Spleen (tissue), 11 donors: ENCODE data around the gene PBX1. TPM values are rescaled to one million over a fixed set of nuclear protein-coding genes. Genes with fewer than 3 reads are reported as not detected.

Source experiments
- DNase-seq: peaks from one replicate; pipeline ENCODE4 v3.0.0-alpha.2; 2020
- H3K27ac ChIP-seq, 8 donors: fragments of 200-600 bp; sonication (generic) in 7 of 8; 1 replicate in 4 of 8; 2 replicates in 4 of 8; pipeline versions ENCODE4 v1.5.0 to v1.8.0; 2016 to 2021; ENCODE audit warnings: inconsistent platforms in 4 of 8, mild to moderate bottlenecking in 4 of 8, moderate library complexity in 1 of 8
- H3K27me3 ChIP-seq, 7 donors: fragments of 200-600 bp; sonication (generic) in 6 of 7; replicated peaks in 1 of 7; 1 replicate in 4 of 7; 2 replicates in 3 of 7; pipeline versions ENCODE4 v1.5.0 to v1.8.0; 2016 to 2021; ENCODE audit warnings: inconsistent platforms in 3 of 7, mild to moderate bottlenecking in 1 of 7
- H3K36me3 ChIP-seq, 6 donors: fragments of 200-600 bp; sonication (generic) in 5 of 6; 1 replicate in 4 of 6; 2 replicates in 2 of 6; pipeline versions ENCODE4 v1.5.0 to v1.8.0; 2016 to 2021; ENCODE audit warnings: inconsistent platforms in 2 of 6
- H3K4me1 ChIP-seq, 6 donors: fragments of 200-600 bp; sonication (generic) in 5 of 6; 1 replicate in 3 of 6; 2 replicates in 3 of 6; pipeline versions ENCODE4 v1.5.0 to v1.8.0; 2016 to 2021; ENCODE audit warnings: inconsistent platforms in 3 of 6
- H3K4me3 ChIP-seq, 8 donors: fragments of 200-600 bp; sonication (generic) in 7 of 8; 1 replicate in 4 of 8; 2 replicates in 4 of 8; pipeline versions ENCODE4 v1.5.0 to v1.8.0; 2016 to 2021; ENCODE audit warnings: inconsistent platforms in 4 of 8, mild to moderate bottlenecking in 4 of 8, moderate library complexity in 2 of 8
- H3K9me3 ChIP-seq, 8 donors: fragments of 200-600 bp; sonication (generic) in 7 of 8; 1 replicate in 4 of 8; 2 replicates in 4 of 8; pipeline versions ENCODE4 v1.5.0 to v1.8.0; 2016 to 2021; ENCODE audit warnings: inconsistent platforms in 4 of 8
- POLR2A ChIP-seq, 3 donors: fragments of 450-650 bp; IDR thresholded peaks; one replicate each; pipeline ENCODE4 v1.5.1; 2017; ENCODE audit warnings: antibody characterized with exemption in 3 of 3, mild to moderate bottlenecking in 1 of 3
- POLR2AphosphoS5 ChIP-seq, 3 donors: sonication (generic); formaldehyde crosslinking; IDR thresholded peaks; one replicate each; pipeline ENCODE4 v1.5.1; 2017; ENCODE audit warnings: antibody characterized with exemption in 3 of 3
- WGBS, 5 donors: extraction: QIAGEN DNeasy Blood & Tissue Kit in 3 of 5; methylation state at CpG; one replicate each; pipeline versions ENCODE4 v1.1.5 to v1.1.7; 2013 to 2018; 5-methylcytosine and 5-hydroxymethylcytosine counted together
- intact Hi-C: fragments of 100-400 bp; cut with DNase I; formaldehyde crosslinking; loops from one replicate; pipeline ENCODE4 v1.15.0; 2023; ENCODE audit warnings: low total_unique reads
- polyA plus RNA-seq, 3 donors: library from polyadenylated mRNA; stranded (reverse); fragments of 200-250 nt; gene quantifications; one replicate each; pipeline ENCODE4 v1.2.1, GENCODE V29; 2013
- total RNA-seq, 7 donors: library from RNA; depleted of rRNA in 3 of 7; stranded (reverse); fragments of >200 nt in 3 of 7; fragmentation: NEBNext Ultra II Directional in 4 of 7; extraction: Animal tissue kit (Norgen Biotek cat#: 25700) in 4 of 7; gene quantifications; one replicate each; pipeline versions ENCODE4 v1.1.0 to v1.2.1, GENCODE V29; 2016 to 2021
- TF ChIP-seq, protein P1 (sequence below), 11 experiments: fragments of 200-600 bp in 7 of 11; fragments of 450-650 bp in 4 of 11; sonication (generic) in 4 of 11; IDR thresholded peaks in 8 of 11; conservative IDR thresholded peaks in 3 of 11; 1 replicate in 7 of 11; 2 replicates in 4 of 11; pipeline versions ENCODE4 v1.4.0 to v1.8.0; 2016 to 2021; ENCODE audit warnings: antibody characterized with exemption in 11 of 11, inconsistent platforms in 4 of 11, mild to moderate bottlenecking in 1 of 11
- donor health status: healthy with polysubstance abuse.
- donor health status: DM: no; HTN: no; CAD: no; lungs with moderate emphysema.
- donor health status: DM: no; HTN: no; CAD: no.
- donor health status: Bipolar disorder and iron deficiency.
- donor health status: healthy.
- donor health status: DM: no; HTN: no; CAD: no.
- donor health status: DM: yes; HTN: yes; CAD: no.

Gene PBX1
- total and polyA plus RNA-seq, 10 donors = 3.4 to 79.5 (median 31.8) TPM

DNA sequence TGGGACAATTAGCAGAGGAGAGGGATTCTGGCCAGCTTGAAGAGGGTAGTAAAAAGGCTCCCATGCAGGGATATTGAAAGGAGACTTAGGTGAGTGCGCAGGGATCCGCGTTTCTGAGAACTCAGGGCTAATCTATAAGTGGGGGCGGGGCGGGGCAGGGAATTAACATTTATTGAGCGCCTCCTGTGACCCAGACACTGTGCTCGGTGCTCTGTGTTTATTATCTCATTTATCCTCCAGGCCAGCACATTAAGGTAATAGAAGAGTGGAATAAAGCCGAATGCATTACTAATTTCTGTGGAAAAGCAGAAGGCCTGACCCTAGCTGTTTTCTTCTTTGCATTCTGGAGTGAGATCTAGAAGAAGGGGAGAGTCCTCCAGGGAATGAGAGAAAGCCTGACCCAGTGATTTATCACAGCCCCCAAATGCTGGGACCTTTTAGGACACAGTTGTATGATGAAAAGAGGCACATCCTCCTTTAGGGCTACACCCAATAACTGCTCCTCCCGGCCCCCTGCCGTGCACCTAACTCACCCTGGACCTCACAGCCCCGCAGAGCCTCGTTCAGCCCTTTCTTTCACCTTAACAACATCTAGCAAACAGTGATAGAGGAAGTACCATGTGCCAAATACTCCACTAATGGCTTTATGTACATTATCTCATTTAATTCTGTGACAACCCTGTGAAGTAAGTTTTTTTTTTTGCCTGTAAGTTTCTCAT, 317.6 kb downstream of the PBX1 start:
- H3K4me3 ChIP-seq = no peak overlapping the region
- no peaks in the 10 kb centered on the region for H3K36me3 ChIP-seq
- no peaks in the 10 kb centered on the region for H3K9me3 ChIP-seq
- H3K27ac ChIP-seq = no peak overlapping the region
- no peak for TF ChIP-seq POLR2AphosphoS5 (IDR thresholded peaks at IDR 0.05)
- no peak for TF ChIP-seq POLR2A (IDR thresholded peaks at IDR 0.05)
- TF ChIP-seq, protein P1, sequence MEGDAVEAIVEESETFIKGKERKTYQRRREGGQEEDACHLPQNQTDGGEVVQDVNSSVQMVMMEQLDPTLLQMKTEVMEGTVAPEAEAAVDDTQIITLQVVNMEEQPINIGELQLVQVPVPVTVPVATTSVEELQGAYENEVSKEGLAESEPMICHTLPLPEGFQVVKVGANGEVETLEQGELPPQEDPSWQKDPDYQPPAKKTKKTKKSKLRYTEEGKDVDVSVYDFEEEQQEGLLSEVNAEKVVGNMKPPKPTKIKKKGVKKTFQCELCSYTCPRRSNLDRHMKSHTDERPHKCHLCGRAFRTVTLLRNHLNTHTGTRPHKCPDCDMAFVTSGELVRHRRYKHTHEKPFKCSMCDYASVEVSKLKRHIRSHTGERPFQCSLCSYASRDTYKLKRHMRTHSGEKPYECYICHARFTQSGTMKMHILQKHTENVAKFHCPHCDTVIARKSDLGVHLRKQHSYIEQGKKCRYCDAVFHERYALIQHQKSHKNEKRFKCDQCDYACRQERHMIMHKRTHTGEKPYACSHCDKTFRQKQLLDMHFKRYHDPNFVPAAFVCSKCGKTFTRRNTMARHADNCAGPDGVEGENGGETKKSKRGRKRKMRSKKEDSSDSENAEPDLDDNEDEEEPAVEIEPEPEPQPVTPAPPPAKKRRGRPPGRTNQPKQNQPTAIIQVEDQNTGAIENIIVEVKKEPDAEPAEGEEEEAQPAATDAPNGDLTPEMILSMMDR (IDR thresholded peaks at IDR 0.05 in 8 of 11, conservative IDR thresholded peaks at IDR 0.05 in 3 of 11) = no peak
- H3K27me3 ChIP-seq = no peaks in the 10 kb centered on the region
- no peaks in the 10 kb centered on the region for H3K4me1 ChIP-seq
- intact Hi-C loops = no loop called here
- DNase-seq = no peak
- WGBS, 5 donors = 83 to 90% (median 88%) methylated on average over 12 of the region's 12 CpGs

DNA sequence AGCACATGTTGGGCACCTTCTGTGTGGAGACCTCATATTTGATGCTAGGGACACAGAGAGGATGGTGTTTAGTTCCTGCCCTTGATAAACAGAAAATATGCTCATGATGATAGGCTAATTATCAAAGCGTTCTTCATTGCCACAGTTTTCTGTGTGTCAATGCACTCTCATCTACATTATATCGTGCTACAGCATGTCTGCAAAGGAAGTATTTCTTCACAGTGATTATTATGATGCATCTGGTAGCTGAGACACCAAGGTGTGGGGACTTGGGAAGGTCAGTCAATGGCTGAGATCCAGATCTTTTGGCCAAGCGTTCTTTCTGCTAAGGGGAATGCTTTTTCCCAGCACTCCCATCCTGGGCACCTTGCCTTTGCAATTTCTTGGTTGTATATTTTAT, 321.2 kb downstream of the PBX1 start:
- H3K27ac ChIP-seq = no peak overlapping the region
- H3K9me3 ChIP-seq = no peaks in the 10 kb centered on the region
- no peaks in the 10 kb centered on the region for H3K27me3 ChIP-seq
- 76 to 90% (median 83%) methylated on average over 3 of the region's 3 CpGs for WGBS, 5 donors
- H3K4me1 ChIP-seq = no peaks in the 10 kb centered on the region
- TF ChIP-seq POLR2AphosphoS5 (IDR thresholded peaks at IDR 0.05) (no peak), POLR2A (IDR thresholded peaks at IDR 0.05) (no peak)
- TF ChIP-seq, protein P1 (IDR thresholded peaks at IDR 0.05 in 8 of 11, conservative IDR thresholded peaks at IDR 0.05 in 3 of 11) = no peak
- intact Hi-C loops = no loop called here
- H3K4me3 ChIP-seq = no peak overlapping the region
- no peak for DNase-seq
- no peaks in the 10 kb centered on the region for H3K36me3 ChIP-seq

DNA sequence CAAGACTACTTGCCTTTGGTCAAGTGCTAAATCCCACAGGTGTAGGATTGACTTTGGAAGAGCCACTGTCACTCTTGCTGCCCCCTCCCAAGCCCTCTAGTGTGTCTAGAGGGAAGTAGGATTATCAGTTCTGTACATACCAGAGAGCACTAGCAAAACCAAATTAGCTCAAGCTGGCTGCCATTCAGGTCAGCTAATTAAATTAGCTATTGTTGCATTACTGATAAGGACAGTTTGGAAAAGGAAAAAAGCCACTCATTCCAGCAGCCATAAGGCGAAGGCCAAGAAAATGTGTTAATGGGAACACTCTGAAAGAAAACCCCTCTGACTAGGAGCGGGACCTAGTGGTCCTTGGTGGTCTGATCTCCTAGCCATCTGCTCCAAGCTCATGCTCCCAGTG, 321.7 kb downstream of the PBX1 start:
- H3K36me3 ChIP-seq = no peaks in the 10 kb centered on the region
- intact Hi-C loops = no loop called here
- no peaks in the 10 kb centered on the region for H3K4me1 ChIP-seq
- no peaks in the 10 kb centered on the region for H3K9me3 ChIP-seq
- TF ChIP-seq POLR2A (IDR thresholded peaks at IDR 0.05) (no peak), POLR2AphosphoS5 (IDR thresholded peaks at IDR 0.05) (no peak)
- TF ChIP-seq, protein P1 (IDR thresholded peaks at IDR 0.05 in 8 of 11, conservative IDR thresholded peaks at IDR 0.05 in 3 of 11) = no peak
- DNase-seq = no peak
- no peak overlapping the region for H3K27ac ChIP-seq
- no peak overlapping the region for H3K4me3 ChIP-seq
- 77 to 95% (median 88%) methylated on average over 2 of the region's 2 CpGs for WGBS, 5 donors
- no peaks in the 10 kb centered on the region for H3K27me3 ChIP-seq

DNA sequence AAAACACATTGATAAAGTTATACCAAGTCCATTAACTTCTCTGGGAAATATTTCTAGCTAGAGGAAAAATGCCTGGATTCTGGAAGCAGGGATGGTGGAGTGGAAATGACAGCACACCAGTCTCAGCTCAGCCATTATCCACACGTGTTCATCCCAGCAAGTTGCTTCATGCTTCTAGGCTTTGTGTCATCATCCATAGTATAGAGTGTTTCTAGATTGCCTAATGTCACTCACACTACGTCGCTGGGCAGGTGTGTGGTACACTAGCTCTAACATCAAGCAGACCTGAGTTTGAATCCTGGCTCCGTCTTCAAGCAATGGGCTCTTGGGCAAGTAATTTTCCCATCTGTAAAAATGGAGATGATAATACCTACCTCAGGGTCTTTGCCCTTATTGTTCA, 326.3 kb downstream of the PBX1 start:
- 80 to 93% (median 83%) methylated on average over 4 of the region's 4 CpGs for WGBS, 5 donors
- no peaks in the 10 kb centered on the region for H3K27me3 ChIP-seq
- intact Hi-C loops = no loop called here
- no peak for DNase-seq
- no peaks in the 10 kb centered on the region for H3K4me1 ChIP-seq
- H3K27ac ChIP-seq = no peak overlapping the region
- no peak overlapping the region for H3K4me3 ChIP-seq
- no peaks in the 10 kb centered on the region for H3K36me3 ChIP-seq
- H3K9me3 ChIP-seq = no peaks in the 10 kb centered on the region
- TF ChIP-seq POLR2AphosphoS5 (IDR thresholded peaks at IDR 0.05) (no peak), POLR2A (IDR thresholded peaks at IDR 0.05) (no peak)
- TF ChIP-seq, protein P1 (IDR thresholded peaks at IDR 0.05 in 8 of 11, conservative IDR thresholded peaks at IDR 0.05 in 3 of 11) = no peak
